ENCODE results near the gene PPP3CA. TPM values are rescaled to one million over a fixed set of nuclear protein-coding genes. Genes with fewer than 3 reads are reported as not detected.

Gene PPP3CA
- polyA plus RNA-seq, 1 donor (not counting 4 experiments of a cell fraction or from before 2014, with no cell fraction given) = 43.3 TPM

GRCh38 chr4:101299021-101299420, 48.3 kb downstream of the PPP3CA start:
- H3K79me2 ChIP-seq (ENCODE audit: control insufficient read depth, insufficient read depth, low read length) = peaks cover 78% of the 10 kb centered on the region
- H3K36me3 ChIP-seq (ENCODE audit: control insufficient read depth in 2 of 2, extremely low read depth in 1 of 2, insufficient read depth in 2 of 2, low read length in 2 of 2) = no peaks in the 10 kb centered on the region
- H3K27ac ChIP-seq (ENCODE audit: control insufficient read depth, insufficient read depth, low read length) = no peak overlapping the region
- H3K27me3 ChIP-seq (ENCODE audit: control insufficient read depth, extremely low read depth, insufficient read depth, low read length) = no peaks in the 10 kb centered on the region
- H3K4me1 ChIP-seq (ENCODE audit: control insufficient read depth, extremely low read depth, insufficient read depth, low read length) = no peaks in the 10 kb centered on the region
- no peak overlapping the region for H3K9ac ChIP-seq (ENCODE audit: control insufficient read depth, extremely low read depth, insufficient read depth, low read length)
- no peak overlapping the region for H3K4me3 ChIP-seq (ENCODE audit: control insufficient read depth in 2 of 3, extremely low read depth in 1 of 3, insufficient read depth in 2 of 3, low read depth in 1 of 3, low read length in 3 of 3)
- no peak overlapping the region for H3K4me2 ChIP-seq (ENCODE audit: control insufficient read depth, extremely low read depth, insufficient read depth, low read depth, low read length)
- H4K20me1 ChIP-seq (ENCODE audit: control insufficient read depth, extremely low read depth, insufficient read depth, low read length) = peaks cover 2% of the 10 kb centered on the region
- no peaks in the 10 kb centered on the region for H3K9me1 ChIP-seq (ENCODE audit: control insufficient read depth, extremely low read depth, insufficient read depth, low read length)
- FAIRE-seq (no peak), DNase-seq (ENCODE audit: low read depth, low spot score) (no peak)
- no peak for TF ChIP-seq EZH2 (IDR thresholded peaks at IDR 0.05; ENCODE audit: low read length)
- no peak for TF ChIP-seq CTCF (optimal IDR thresholded peaks at IDR 0.05 in 1 of 3, IDR thresholded peaks at IDR 0.05 in 1 of 3, conservative IDR thresholded peaks at IDR 0.05 in 1 of 3; ENCODE audit: extremely low read depth in 1 of 3, insufficient read depth in 2 of 3, low read length in 3 of 3)
- H3K9me3 ChIP-seq (ENCODE audit: control insufficient read depth, low read depth, low read length) = no peaks in the 10 kb centered on the region
- dilution Hi-C loops (cut with MboI; ENCODE audit: extremely low pct_ligation_motif_present, low sequenced_read_pairs) = no loop called here
- H2AFZ ChIP-seq (ENCODE audit: control insufficient read depth, low read length) = no peak overlapping the region

- Histone ChIP-seq H3K9me1 (ENCODE audit: control insufficient read depth, extremely low read depth, insufficient read depth, low read length) (no peaks in the 10 kb centered on the region), H3K27ac (ENCODE audit: control insufficient read depth, insufficient read depth, low read length) (no peak overlapping the region), H3K79me2 (ENCODE audit: control insufficient read depth, insufficient read depth, low read length) (peaks cover 81% of the 10 kb centered on the region), H3K9ac (ENCODE audit: control insufficient read depth, extremely low read depth, insufficient read depth, low read length) (no peak overlapping the region), H3K36me3 (ENCODE audit: control insufficient read depth in 2 of 2, extremely low read depth in 1 of 2, insufficient read depth in 2 of 2, low read length in 2 of 2) (no peaks in the 10 kb centered on the region), H4K20me1 (ENCODE audit: control insufficient read depth, extremely low read depth, insufficient read depth, low read length) (peaks cover 13% of the 10 kb centered on the region), H3K4me1 (ENCODE audit: control insufficient read depth, extremely low read depth, insufficient read depth, low read length) (no peaks in the 10 kb centered on the region), H3K27me3 (ENCODE audit: control insufficient read depth, extremely low read depth, insufficient read depth, low read length) (no peaks in the 10 kb centered on the region), H3K4me3 (ENCODE audit: control insufficient read depth in 2 of 3, extremely low read depth in 1 of 3, insufficient read depth in 2 of 3, low read depth in 1 of 3, low read length in 3 of 3) (no peak overlapping the region), H3K4me2 (ENCODE audit: control insufficient read depth, extremely low read depth, insufficient read depth, low read depth, low read length) (no peak overlapping the region), H2AFZ (ENCODE audit: control insufficient read depth, low read length) (no peak overlapping the region), H3K9me3 (ENCODE audit: control insufficient read depth, low read depth, low read length) (no peaks in the 10 kb centered on the region)
- TF ChIP-seq EZH2 (IDR thresholded peaks at IDR 0.05; ENCODE audit: low read length) (no peak), CTCF (optimal IDR thresholded peaks at IDR 0.05 in 1 of 3, IDR thresholded peaks at IDR 0.05 in 1 of 3, conservative IDR thresholded peaks at IDR 0.05 in 1 of 3; ENCODE audit: extremely low read depth in 1 of 3, insufficient read depth in 2 of 3, low read length in 3 of 3) (no peak)
- DNase-seq (ENCODE audit: low read depth, low spot score) (no peak), FAIRE-seq (no peak)
- dilution Hi-C loops (cut with MboI; ENCODE audit: extremely low pct_ligation_motif_present, low sequenced_read_pairs) = no loop called here
Observed at GRCh38 chr4:101295691-101296090, 51.6 kb downstream of the PPP3CA start.
